HEK293 (cell line): ENCODE measurements around the gene PNPLA5.
A peak's percentile ranks its signal among the peaks of the same experiment; 100 is the strongest.

Source experiments
- CTCF ChIA-PET: fragments of 350-600 bp; formaldehyde crosslinking; extraction: SDS; loops from one replicate; lab custom pipeline; 2021; ENCODE audit warnings: antibody characterized with exemption; lab: Yijun Ruan, JAX
- POLR2A ChIA-PET: fragments of 300-600 bp; formaldehyde crosslinking; extraction: SDS; loops from one replicate; lab custom pipeline; 2020; ENCODE audit warnings: antibody characterized with exemption, inconsistent platforms; lab: Yijun Ruan, JAX
- H3K27ac ChIP-seq: fragments of 200-500 bp; sonication (Bioruptor generic); 2 replicates; pipeline ENCODE4 v1.5.1; 2014; ENCODE audit warnings: low read depth, low read length, control low read depth, inconsistent platforms; ENCODE audit errors: extremely low read depth
- H3K36me3 ChIP-seq, 2 experiments: fragments of 200-500 bp in 1 of 2; sonication (Bioruptor generic) in 1 of 2; 1 replicate in 1 of 2; 2 replicates in 1 of 2; pipeline ENCODE4 v1.5.1; 2014 to 2017; ENCODE audit warnings: inconsistent platforms in 2 of 2, low read length in 2 of 2; ENCODE audit not compliant: control insufficient read depth in 2 of 2, insufficient read depth in 1 of 2
- H3K4me1 ChIP-seq: fragments of 200-500 bp; sonication (Bioruptor generic); 2 replicates; pipeline ENCODE4 v1.5.1; 2014; ENCODE audit warnings: mild to moderate bottlenecking, low read length, inconsistent platforms; ENCODE audit not compliant: control insufficient read depth, insufficient read depth
- H3K4me3 ChIP-seq: 2 replicates; pipeline ENCODE4 v1.5.1; 2011; ENCODE audit warnings: low read depth, mild to moderate bottlenecking, control low read depth, low read length, moderate library complexity
- H3K9me3 ChIP-seq: fragments of 200-500 bp; sonication (Bioruptor generic); 2 replicates; pipeline ENCODE4 v1.5.1; 2014; ENCODE audit warnings: low read depth, low read length, inconsistent platforms; ENCODE audit not compliant: control insufficient read depth, insufficient read depth
- ATF2 ChIP-seq: fragments of 450-650 bp; formaldehyde crosslinking; IDR thresholded peaks from 2 replicates; pipeline ENCODE4 v1.5.1; 2016; ENCODE audit warnings: missing biosample characterization, missing genetic modification characterization, low read depth
- FEZF1 ChIP-seq: fragments of 450-650 bp; formaldehyde crosslinking; IDR thresholded peaks from 2 replicates; pipeline ENCODE4 v1.5.1; 2016; ENCODE audit warnings: missing biosample characterization, missing genetic modification characterization
- MZF1 ChIP-seq: fragments of 450-650 bp; formaldehyde crosslinking; IDR thresholded peaks from 2 replicates; pipeline ENCODE4 v1.5.1; 2017; ENCODE audit warnings: missing biosample characterization, missing genetic modification characterization, borderline replicate concordance
- OVOL3 ChIP-seq: fragments of 450-650 bp; formaldehyde crosslinking; IDR thresholded peaks from 2 replicates; pipeline ENCODE4 v1.5.1; 2016; ENCODE audit warnings: missing biosample characterization, missing genetic modification characterization
- PBX3 ChIP-seq: sonication (generic); formaldehyde crosslinking; IDR thresholded peaks from 2 replicates; pipeline ENCODE4 v1.8.1; 2022; ENCODE audit warnings: mild to moderate bottlenecking, moderate library complexity, missing genetic modification reagents
- SP7 ChIP-seq: fragments of 450-650 bp; formaldehyde crosslinking; IDR thresholded peaks from 2 replicates; pipeline ENCODE4 v1.5.1; 2016; ENCODE audit warnings: missing biosample characterization, missing genetic modification characterization
- TRIM28 ChIP-seq: IDR thresholded peaks from 2 replicates; pipeline ENCODE4 v1.6.1; 2011; ENCODE audit warnings: low read length, control low read depth, borderline replicate concordance
- TSHZ1 ChIP-seq: fragments of 450-650 bp; formaldehyde crosslinking; IDR thresholded peaks from 2 replicates; pipeline ENCODE4 v1.5.1; 2016; ENCODE audit warnings: missing biosample characterization, missing genetic modification characterization, borderline replicate concordance
- ZBTB17 ChIP-seq: fragments of 450-650 bp; formaldehyde crosslinking; IDR thresholded peaks from 2 replicates; pipeline ENCODE4 v1.5.1; 2016; ENCODE audit warnings: missing biosample characterization, missing genetic modification characterization
- ZBTB20 ChIP-seq: fragments of 450-650 bp; formaldehyde crosslinking; IDR thresholded peaks from 2 replicates; pipeline ENCODE4 v1.5.1; 2016; ENCODE audit warnings: missing biosample characterization, missing genetic modification characterization
- ZBTB48 ChIP-seq: fragments of 450-650 bp; formaldehyde crosslinking; IDR thresholded peaks from 2 replicates; pipeline ENCODE4 v1.5.1; 2016; ENCODE audit warnings: missing biosample characterization, missing genetic modification characterization
- ZBTB8A ChIP-seq: fragments of 450-650 bp; formaldehyde crosslinking; IDR thresholded peaks from 2 replicates; pipeline ENCODE4 v1.5.1; 2016; ENCODE audit warnings: missing biosample characterization, missing genetic modification characterization
- ZNF121 ChIP-seq: fragments of 450-650 bp; formaldehyde crosslinking; IDR thresholded peaks from 2 replicates; pipeline ENCODE4 v1.5.1; 2016; ENCODE audit warnings: missing biosample characterization, missing genetic modification characterization
- ZNF140 ChIP-seq: fragments of 450-650 bp; formaldehyde crosslinking; IDR thresholded peaks from 2 replicates; pipeline ENCODE4 v1.5.1; 2016; ENCODE audit warnings: missing biosample characterization, missing genetic modification characterization
- ZNF155 ChIP-seq: fragments of 450-650 bp; formaldehyde crosslinking; IDR thresholded peaks from 2 replicates; pipeline ENCODE4 v1.5.1; 2016; ENCODE audit warnings: missing biosample characterization, missing genetic modification characterization
- ZNF214 ChIP-seq: fragments of 450-650 bp; formaldehyde crosslinking; IDR thresholded peaks from 2 replicates; pipeline ENCODE4 v1.5.1; 2017; ENCODE audit warnings: missing biosample characterization, mild to moderate bottlenecking, missing genetic modification characterization, borderline replicate concordance
- ZNF26 ChIP-seq: fragments of 450-650 bp; formaldehyde crosslinking; IDR thresholded peaks from 2 replicates; pipeline ENCODE4 v1.5.1; 2016; ENCODE audit warnings: missing biosample characterization, missing genetic modification characterization
- ZNF366 ChIP-seq: fragments of 450-650 bp; formaldehyde crosslinking; conservative IDR thresholded peaks from 2 replicates; pipeline ENCODE4 v1.5.1; 2016; ENCODE audit warnings: missing biosample characterization, missing genetic modification characterization
- ZNF37A ChIP-seq: fragments of 450-650 bp; IDR thresholded peaks from 2 replicates; pipeline ENCODE4 v1.5.1; 2018; ENCODE audit warnings: missing biosample characterization, missing genetic modification characterization
- ZNF501 ChIP-seq: fragments of 450-650 bp; formaldehyde crosslinking; IDR thresholded peaks from 2 replicates; pipeline ENCODE4 v1.5.1; 2016; ENCODE audit warnings: missing biosample characterization, missing genetic modification characterization
- ZNF560 ChIP-seq: fragments of 450-650 bp; formaldehyde crosslinking; IDR thresholded peaks from 2 replicates; pipeline ENCODE4 v1.5.1; 2017; ENCODE audit warnings: missing biosample characterization, missing genetic modification characterization, borderline replicate concordance
- ZNF561 ChIP-seq: fragments of 450-650 bp; IDR thresholded peaks from 2 replicates; pipeline ENCODE4 v1.5.1; 2018; ENCODE audit warnings: missing biosample characterization, missing genetic modification characterization, borderline replicate concordance
- ZNF610 ChIP-seq: fragments of 450-650 bp; formaldehyde crosslinking; IDR thresholded peaks from 2 replicates; pipeline ENCODE4 v1.5.1; 2016; ENCODE audit warnings: missing biosample characterization, missing genetic modification characterization, borderline replicate concordance
- ZNF629 ChIP-seq: fragments of 450-650 bp; formaldehyde crosslinking; IDR thresholded peaks from 2 replicates; pipeline ENCODE4 v1.5.1; 2017; ENCODE audit warnings: missing biosample characterization, missing genetic modification characterization
- ZNF777 ChIP-seq: fragments of 450-650 bp; formaldehyde crosslinking; IDR thresholded peaks from 2 replicates; pipeline ENCODE4 v1.5.1; 2017; ENCODE audit warnings: missing biosample characterization, missing genetic modification characterization, borderline replicate concordance
- ZNF791 ChIP-seq: fragments of 450-650 bp; formaldehyde crosslinking; IDR thresholded peaks from 2 replicates; pipeline ENCODE4 v1.5.1; 2016; ENCODE audit warnings: missing biosample characterization, missing genetic modification characterization
- ZSCAN16 ChIP-seq: fragments of 450-650 bp; formaldehyde crosslinking; IDR thresholded peaks from 2 replicates; pipeline ENCODE4 v1.5.1; 2016; ENCODE audit warnings: missing biosample characterization, missing genetic modification characterization
- ZSCAN23 ChIP-seq: fragments of 450-650 bp; formaldehyde crosslinking; IDR thresholded peaks from 2 replicates; pipeline ENCODE4 v1.5.1; 2016; ENCODE audit warnings: missing biosample characterization, missing genetic modification characterization

Gene PNPLA5

GRCh38 chr22:43862074-43862881 lies 29.5 kb downstream of the PNPLA5 start, which contains the start of gene SULT4A1 (continued):
- TF ChIP-seq ZNF140 (tag by site-specific recombination) (0 out of 2 replicates have a peak, but pooled peaks have one; percentile 13), OVOL3 (tag by site-specific recombination) (no peak), ZNF37A (tag by site-specific recombination) (no peak), ZBTB8A (tag by site-specific recombination) (peak; percentile 29; the same call in 1 of the 2 replicates), MZF1 (tag by site-specific recombination) (no peak), ZNF121 (tag by site-specific recombination) (no peak)
- TF ChIP-seq, all 188 proteins: peak for 14

- ChIA-PET CTCF (interaction anchor here (2.5 kb wide), 1 partner anchor 22 kb away, joined by 13 read pairs; no protein-coding TSS in a partner anchor), POLR2A (interaction anchor here (1.0 kb wide), 1 partner anchor 9 kb away, joined by 3 read pairs; no protein-coding TSS in a partner anchor)
- no peak overlapping the region for H3K27ac ChIP-seq
- H3K36me3 ChIP-seq, result peaks cover 0 to 9% of the 10 kb centered on the region in 2 experiments; a peak in 1 of 3 replicates
- no peaks in the 10 kb centered on the region for H3K4me1 ChIP-seq
- peak overlapping the region; percentile 52 for H3K4me3 ChIP-seq
- no peaks in the 10 kb centered on the region; the same call in 1 of the 2 replicates for H3K9me3 ChIP-seq
- no peak for TF ChIP-seq ZSCAN23
- peak; percentile 66 for TF ChIP-seq ZNF629 (tag by site-specific recombination)
- no peak for TF ChIP-seq ZBTB20 (tag by site-specific recombination)
- TF ChIP-seq TSHZ1 (tag by site-specific recombination), result no peak
- TF ChIP-seq ZNF214 (tag by site-specific recombination), result no peak
- TF ChIP-seq ZNF610 (tag by site-specific recombination), result no peak
- 0 out of 2 replicates have a peak, but pooled peaks have one; percentile 0 for TF ChIP-seq ZBTB8A (tag by site-specific recombination)
- no peak for TF ChIP-seq ZNF791 (tag by site-specific recombination)
- TF ChIP-seq ZBTB17, result no peak
- TF ChIP-seq ATF2 (tag by site-specific recombination), result no peak; the same call in 1 of the 2 replicates
- 0 out of 2 replicates have a peak, but pooled peaks have one; percentile 18 for TF ChIP-seq SP7 (tag by site-specific recombination)
- TF ChIP-seq ZNF26 (tag by site-specific recombination), result no peak
- TF ChIP-seq ZNF155 (tag by site-specific recombination), result no peak
- no peak for TF ChIP-seq ZNF561 (tag by site-specific recombination)
- no peak for TF ChIP-seq ZNF777 (tag by site-specific recombination)
- no peak for TF ChIP-seq ZSCAN16 (tag by site-specific recombination)
- TF ChIP-seq ZNF366 (tag by site-specific recombination), result no peak
- TF ChIP-seq ZNF501 (tag by site-specific recombination), result no peak
- TF ChIP-seq TRIM28, result no peak
- no peak for TF ChIP-seq ZBTB48 (tag by site-specific recombination)
- TF ChIP-seq FEZF1 (tag by site-specific recombination), result no peak
- no peak for TF ChIP-seq PBX3 (CRISPR knock-in tag)
- no peak for TF ChIP-seq ZNF560 (tag by site-specific recombination)
Observed at GRCh38 chr22:43861529-43861928, 30.3 kb downstream of the PNPLA5 start.
